GM08714 (cell line): ENCODE measurements around the gene SPRR3.
"Not testable (repeated sequence)": the region's sequence is repeated elsewhere in the genome, so short reads cannot be mapped to it uniquely, and the experiment has no call there.

ENCODE experiments used
- H3K4me3 ChIP-seq: fragments of 200-500 bp; sonication (Bioruptor generic); 2 replicates; pipeline ENCODE4 v1.5.1; 2014; ENCODE audit warnings: mild to moderate bottlenecking, low read length, inconsistent platforms
- ZNF274 ChIP-seq: IDR thresholded peaks from 2 replicates; pipeline ENCODE4 v1.6.1; 2012; ENCODE audit warnings: mild to moderate bottlenecking, low read depth, low read length

Gene SPRR3

DNA sequence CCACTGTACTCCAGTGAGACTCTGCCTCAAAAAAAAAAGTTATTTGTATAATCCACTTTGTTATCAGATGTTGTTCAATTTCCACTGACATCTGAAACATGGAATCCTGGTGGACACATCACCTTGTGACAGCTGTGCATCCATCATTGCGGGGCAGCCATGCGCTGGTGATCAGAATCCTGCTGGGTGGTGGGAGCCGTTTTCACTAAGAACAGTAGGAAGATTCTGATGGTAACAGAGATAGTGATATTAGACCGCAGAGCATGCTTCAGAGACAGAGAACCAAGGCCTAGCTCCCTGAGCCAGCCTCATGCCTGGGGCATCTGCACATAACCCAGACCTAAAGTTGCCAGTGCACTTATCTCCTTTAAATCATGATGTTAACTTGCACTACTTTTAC lies 3.1 kb upstream of the SPRR3 start:
- TF ChIP-seq ZNF274 = no peak
- H3K4me3 ChIP-seq = no peak overlapping the region

DNA sequence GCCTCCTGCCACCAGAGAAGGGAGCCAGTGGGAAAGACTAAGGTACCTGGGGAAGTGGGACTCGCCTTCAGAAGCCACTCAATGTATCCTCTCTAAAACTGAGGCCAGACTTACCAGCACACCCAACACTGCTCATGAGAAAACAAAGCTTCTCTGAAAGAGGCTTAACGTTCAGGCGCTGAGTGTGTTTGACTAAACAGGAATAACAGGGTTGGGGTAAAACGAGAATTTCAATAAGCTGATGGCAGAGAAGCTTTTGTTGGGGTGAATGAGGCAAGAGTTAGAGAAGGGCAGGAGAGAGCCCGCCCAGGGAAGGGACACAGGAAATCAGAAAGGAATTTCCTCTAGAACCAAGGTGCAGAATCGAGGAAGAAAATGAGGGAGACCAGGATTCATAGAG lies 1.7 kb upstream of the SPRR3 start:
- no peak for TF ChIP-seq ZNF274

DNA sequence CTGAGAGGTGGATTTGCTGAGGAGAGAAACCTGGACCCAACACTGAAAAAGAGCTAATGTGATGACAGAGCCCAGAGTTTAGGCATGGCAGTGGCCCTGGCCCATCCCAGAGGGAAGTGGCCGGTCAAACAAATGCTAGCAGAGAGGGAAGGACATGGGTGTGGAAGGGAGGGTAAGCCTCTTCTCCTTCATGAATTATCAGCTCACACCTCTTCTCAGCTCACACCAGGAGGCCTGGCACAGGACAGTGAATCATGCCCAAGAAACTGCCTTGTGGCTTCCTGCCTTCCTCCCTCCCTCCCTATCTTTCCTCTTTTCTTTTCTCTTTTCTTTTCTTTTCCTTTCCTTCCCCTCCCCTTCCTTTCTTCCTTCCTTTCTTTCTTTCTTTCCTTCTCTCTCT lies 1.3 kb upstream of the SPRR3 start:
- H3K4me3 ChIP-seq = no peak overlapping the region
- no peak for TF ChIP-seq ZNF274

More for the DNA sequence above, 1.7 kb upstream of the SPRR3 start:
- no peak overlapping the region for H3K4me3 ChIP-seq

DNA sequence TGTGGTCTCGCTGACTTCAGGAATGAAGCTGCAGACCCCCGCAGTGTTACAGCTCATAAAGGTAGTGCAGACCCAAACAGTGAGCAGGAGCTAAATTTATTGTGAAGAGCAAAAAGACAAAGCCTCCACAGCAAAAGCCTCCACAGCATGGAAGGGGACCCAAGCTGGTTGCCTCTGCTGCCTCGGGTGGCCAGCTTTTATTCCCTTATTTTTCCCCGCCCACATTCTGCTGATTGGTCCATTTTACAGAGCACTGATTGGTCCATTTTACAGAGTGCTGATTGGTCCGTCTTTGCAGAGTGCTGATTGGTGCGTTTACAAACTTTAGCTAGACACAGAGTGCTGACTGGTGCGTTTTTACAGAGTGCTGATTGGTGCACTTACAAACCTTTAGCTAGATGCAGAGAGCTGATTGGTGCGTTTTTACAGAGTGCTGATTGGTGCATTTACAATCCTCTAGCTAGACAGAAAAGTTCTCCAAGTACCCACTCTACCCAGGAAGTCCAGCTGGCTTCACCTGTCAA lies 9.7 kb downstream of the SPRR3 start:
- H3K4me3 ChIP-seq = not testable (repeated sequence)

DNA sequence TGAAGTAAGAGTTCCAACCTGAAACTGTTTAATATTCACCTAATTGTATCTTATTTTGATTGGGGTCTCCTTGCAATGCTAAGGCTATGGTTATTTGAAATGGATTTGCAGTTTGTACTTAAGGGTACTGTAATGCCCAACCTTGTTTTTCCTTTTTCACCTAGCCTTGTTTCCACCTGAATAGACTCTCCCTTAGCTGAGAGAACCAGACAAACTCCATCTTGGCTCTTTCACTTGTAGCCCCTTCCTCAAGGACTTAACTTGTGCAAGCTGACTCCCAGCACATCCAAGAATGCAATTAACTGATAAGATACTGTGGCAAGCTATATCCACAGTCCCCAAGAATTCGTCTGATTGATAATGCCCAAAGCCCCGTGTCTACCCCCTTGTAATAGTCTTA lies 20.3 kb downstream of the SPRR3 start:
- not testable (repeated sequence) for H3K4me3 ChIP-seq

DNA sequence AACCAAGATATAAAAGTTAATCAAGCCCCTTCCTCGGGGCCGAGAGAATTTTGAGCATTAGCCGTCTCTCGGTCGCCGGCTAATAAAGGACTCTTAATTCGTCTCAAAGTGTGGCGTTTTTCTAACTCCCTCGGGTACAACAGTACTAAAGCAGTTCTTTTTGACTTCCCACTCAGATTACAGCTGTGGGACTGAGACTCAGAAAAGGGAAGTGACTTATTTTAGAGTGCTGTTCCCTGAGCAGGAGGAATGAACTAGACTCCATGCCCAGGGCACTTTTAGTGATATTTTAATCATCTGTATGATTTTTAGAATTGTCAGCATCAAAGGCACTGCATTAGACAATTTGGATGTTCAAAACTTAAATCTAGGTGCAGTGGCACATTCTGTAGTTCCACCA lies 20.8 kb downstream of the SPRR3 start:
- not testable (repeated sequence) for H3K4me3 ChIP-seq

DNA sequence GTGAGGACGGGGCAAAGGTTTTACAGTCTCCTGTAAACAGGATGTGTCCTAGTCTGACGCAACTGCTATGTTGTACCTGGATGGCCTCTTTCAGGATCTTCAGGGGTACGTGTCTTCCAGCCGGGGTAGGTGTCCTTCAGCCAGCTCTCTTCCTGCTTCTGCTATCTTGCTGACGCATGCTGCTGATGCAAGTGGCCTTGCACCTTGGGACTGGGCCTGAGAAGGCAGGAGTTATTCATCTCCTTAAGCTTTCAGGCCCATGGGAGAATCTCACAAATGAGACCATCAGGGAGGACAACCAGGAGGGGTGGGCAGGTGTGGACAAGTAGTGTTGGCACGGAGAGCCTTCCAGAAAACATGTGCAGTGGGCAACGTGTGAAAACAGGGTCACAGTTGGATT lies 21.6 kb downstream of the SPRR3 start:
- no peak for TF ChIP-seq ZNF274
- H3K4me3 ChIP-seq = no peak overlapping the region

DNA sequence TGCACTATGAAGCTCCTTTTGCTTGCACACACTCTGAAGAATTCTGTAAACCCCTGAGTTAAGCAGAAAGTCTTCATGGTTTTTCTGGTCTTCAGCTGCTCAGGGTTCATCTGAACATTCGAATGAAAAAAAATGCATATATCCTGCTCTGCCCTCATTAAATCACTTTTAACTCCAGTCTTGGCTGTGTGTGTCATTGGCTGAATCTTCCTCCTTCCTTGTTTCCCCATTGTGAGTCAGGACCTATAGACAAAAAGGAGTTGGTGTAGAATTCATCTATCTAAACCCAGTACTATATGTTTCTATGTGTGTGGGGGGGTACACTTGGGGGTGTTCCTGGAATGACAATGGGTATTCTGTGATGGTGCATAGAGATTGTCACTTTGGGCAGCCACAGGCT lies 22.9 kb downstream of the SPRR3 start:
- no peak for TF ChIP-seq ZNF274
- H3K4me3 ChIP-seq = no peak overlapping the region

DNA sequence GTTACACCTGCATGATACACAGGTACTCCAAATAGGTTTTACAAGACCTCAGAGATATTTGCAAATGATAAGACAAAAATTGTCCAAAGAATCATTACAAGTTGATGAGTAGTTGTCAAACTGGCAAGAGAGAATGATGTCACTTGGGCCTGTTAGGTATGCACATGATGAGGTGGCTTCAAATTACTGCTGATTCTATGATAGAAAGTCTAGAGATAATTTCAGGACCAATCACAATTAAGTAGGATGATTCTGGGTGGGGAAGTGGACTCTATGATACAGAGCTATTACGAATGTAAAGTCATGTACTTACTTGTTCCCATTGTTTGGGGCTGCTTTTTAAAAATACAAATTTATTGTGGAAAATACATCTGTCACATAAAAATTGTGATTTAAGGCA lies 24.2 kb downstream of the SPRR3 start:
- TF ChIP-seq ZNF274 = no peak

DNA sequence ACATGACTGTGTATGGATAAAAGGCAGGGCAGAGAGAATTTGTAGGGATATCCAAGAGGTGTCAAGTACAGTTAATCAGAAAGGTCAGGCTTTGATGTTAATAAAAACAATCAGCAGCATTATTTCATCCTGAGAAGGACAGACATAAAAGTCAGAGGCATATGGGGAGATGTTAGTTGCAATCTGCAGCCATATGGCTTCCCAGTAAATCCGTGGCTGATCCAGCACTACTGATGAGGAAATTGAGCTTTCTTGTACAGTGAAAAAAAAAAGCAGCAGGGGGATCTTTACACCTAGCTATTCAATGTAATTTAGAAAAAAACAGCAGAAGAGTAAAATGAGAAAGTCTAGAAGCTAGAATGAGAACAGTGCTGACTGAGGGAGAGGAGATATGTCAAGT lies 27.2 kb downstream of the SPRR3 start:
- no peak for TF ChIP-seq ZNF274
- no peak overlapping the region for H3K4me3 ChIP-seq

More for the DNA sequence above, 24.2 kb downstream of the SPRR3 start:
- no peak overlapping the region for H3K4me3 ChIP-seq

DNA sequence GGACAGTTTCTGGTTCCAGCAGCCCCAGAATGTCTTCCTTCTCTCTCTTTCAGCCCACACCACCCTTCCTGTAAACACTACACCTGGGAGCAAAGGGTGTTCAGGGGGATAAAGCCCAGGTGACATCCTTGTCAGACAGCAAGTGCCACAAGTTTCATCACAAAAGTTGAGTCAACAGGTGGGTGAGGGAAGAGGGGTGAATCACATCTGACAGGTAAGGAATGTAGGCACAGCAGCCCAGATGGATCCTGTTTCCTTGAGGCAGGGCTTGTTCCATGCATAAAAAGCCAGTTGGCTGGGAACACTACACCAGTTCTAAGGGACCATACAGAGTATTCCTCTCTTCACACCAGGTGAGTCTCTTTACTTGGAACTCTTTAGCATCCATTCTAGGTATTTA lies 29.3 kb downstream of the SPRR3 start, which contains the start of gene SPRR1B:
SPRR1B (plus strand) TSS at position 309 of the 400 bp plus-strand sequence. CDS start 1,143 bp downstream, outside the sequence.
- no peak within 1 kb of the TSS for H3K4me3 ChIP-seq

DNA sequence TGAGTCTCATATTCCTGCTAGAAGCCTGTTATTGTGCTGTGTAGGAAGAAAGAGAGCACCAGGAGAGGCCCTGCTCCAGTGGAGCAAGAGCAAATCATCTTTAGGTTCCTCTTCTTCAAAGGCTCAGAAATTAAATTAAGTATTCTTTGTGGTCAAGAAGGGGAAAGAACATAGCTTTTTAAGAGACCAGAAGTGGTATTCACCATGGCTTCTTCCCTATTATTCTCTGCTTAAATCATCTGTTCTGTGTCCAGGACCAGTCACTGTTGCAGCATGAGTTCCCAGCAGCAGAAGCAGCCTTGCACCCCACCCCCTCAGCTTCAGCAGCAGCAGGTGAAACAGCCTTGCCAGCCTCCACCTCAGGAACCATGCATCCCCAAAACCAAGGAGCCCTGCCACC lies 30.5 kb downstream of the SPRR3 start:
- no peak for TF ChIP-seq ZNF274
- no peak overlapping the region for H3K4me3 ChIP-seq

More for the DNA sequence above, 29.3 kb downstream of the SPRR3 start, which contains the start of gene SPRR1B:
- TF ChIP-seq ZNF274 = no peak

DNA sequence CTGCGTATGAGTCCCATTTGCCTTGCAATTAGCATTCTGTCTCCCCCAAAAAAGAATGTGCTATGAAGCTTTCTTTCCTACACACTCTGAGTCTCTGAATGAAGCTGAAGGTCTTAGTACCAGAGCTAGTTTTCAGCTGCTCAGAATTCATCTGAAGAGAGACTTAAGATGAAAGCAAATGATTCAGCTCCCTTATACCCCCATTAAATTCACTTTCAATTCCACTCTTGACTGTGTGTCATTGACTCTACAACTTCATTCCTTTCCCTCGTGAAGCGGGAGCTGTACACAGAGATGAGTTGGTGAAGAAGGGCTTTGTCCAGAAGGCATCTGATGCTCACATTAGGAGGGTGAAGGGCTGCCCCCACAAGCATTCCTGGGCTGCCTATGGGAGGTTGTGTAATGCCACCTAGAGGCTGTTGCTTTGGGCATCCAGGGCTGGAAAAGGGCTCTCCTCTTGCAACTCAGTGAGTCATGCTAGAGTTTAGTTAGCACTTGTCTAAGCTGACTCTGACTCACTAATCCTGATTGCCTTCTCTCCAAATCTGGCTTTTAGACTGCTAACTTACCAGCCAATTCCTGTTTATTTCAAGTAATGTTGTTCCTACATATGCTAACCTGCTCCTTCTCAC lies 31.2 kb downstream of the SPRR3 start:
- H3K4me3 ChIP-seq = no peak overlapping the region
- no peak for TF ChIP-seq ZNF274

DNA sequence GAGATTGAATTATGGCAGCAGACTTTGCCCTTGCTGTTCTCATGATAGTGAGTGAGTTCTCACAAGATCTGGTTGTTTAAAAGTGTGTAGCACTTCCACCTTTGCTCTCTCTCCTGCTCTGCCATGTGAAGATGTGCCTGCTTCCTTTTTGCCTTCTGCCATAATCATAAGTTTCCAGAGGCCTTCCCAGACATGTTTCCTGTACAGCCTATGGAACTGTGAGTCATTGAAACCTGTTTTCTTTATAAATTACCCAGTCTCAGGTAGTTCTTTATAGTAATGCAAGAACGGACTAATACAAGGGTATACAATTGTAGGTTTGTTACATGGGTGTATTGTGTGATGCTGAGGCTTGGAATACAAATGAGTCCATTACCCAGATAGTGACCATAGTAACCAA lies 33.7 kb downstream of the SPRR3 start:
- H3K4me3 ChIP-seq = no peak overlapping the region
- no peak for TF ChIP-seq ZNF274

DNA sequence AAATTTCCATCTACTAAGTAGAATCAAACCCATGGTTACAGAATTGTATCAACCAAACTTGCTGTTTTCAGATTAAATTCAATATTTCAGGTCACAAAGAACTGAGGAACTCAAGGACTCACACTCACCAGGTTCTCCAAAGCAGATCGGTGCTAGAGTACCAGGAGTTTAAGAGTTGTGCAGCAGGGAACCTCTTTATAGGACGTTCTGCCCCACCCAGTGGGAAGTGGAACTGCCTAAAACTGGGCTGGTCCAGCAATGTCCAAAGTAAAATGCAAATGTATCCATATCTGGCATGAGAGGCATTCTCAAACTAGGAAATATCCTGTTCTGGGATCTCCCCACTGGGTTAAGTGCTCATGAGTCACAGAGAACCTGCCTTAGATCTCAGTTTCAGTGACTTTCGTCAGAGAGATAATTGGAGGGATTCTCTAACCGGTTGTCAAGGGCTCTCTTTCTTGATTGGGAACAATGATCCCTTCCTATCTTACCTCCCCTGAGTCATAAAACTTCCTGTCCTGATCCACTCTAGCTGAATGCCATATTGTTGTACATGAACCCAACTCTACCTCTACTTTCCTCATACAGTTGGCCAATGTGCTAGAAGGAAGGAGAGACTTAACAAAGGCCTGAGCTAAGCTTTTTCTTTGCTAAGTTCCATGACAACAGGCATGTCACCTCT lies 39.5 kb downstream of the SPRR3 start, which contains the start of gene SPRR2D:
SPRR2D (minus strand) TSS at position 171 of the 682 bp plus-strand sequence. CDS start 774 bp downstream, outside the sequence.
- TF ChIP-seq ZNF274 = no peak
- H3K4me3 ChIP-seq = no peak within 1 kb of the TSS
